Trophoblast cell (in vitro differentiated cells and primary cell): ENCODE data around the gene CACNA1D.

Source experiments
- DNase-seq, 2 donors: peaks; one replicate each; pipeline ENCODE4 v3.0.0-alpha.2; 2016
- H2AFZ ChIP-seq: 2 replicates; pipeline ENCODE4 v1.6.1; 2013; ENCODE audit warnings: low read length, moderate library complexity, mild to moderate bottlenecking; ENCODE audit not compliant: insufficient read depth, poor library complexity
- H2AK5ac ChIP-seq: 2 replicates; pipeline ENCODE4 v1.6.1; 2013; ENCODE audit warnings: mild to moderate bottlenecking, low read length
- H2BK120ac ChIP-seq: 2 replicates; pipeline ENCODE4 v1.6.1; 2013; ENCODE audit warnings: low read length, mild to moderate bottlenecking, moderate library complexity; ENCODE audit not compliant: insufficient read depth, poor library complexity
- H2BK12ac ChIP-seq: 2 replicates; pipeline ENCODE4 v1.6.1; 2013; ENCODE audit warnings: mild to moderate bottlenecking, low read length, moderate library complexity
- H2BK5ac ChIP-seq: 2 replicates; pipeline ENCODE4 v1.6.1; 2013; ENCODE audit warnings: low read length, low read depth, moderate library complexity, mild to moderate bottlenecking; ENCODE audit not compliant: poor library complexity
- H3K14ac ChIP-seq: 2 replicates; pipeline ENCODE4 v1.6.1; 2013; ENCODE audit warnings: mild to moderate bottlenecking, low read length
- H3K18ac ChIP-seq: 2 replicates; pipeline ENCODE4 v1.6.1; 2013; ENCODE audit warnings: mild to moderate bottlenecking, low read length
- H3K23ac ChIP-seq: 2 replicates; pipeline ENCODE4 v1.6.1; 2013; ENCODE audit warnings: low read length
- H3K27ac ChIP-seq: 2 replicates; pipeline ENCODE4 v1.5.1; 2013; ENCODE audit warnings: low read depth, mild to moderate bottlenecking, inconsistent platforms, low read length, moderate library complexity
- H3K27me3 ChIP-seq: 2 replicates; pipeline ENCODE4 v1.6.1; 2013; ENCODE audit warnings: inconsistent platforms, mild to moderate bottlenecking, low read length, moderate library complexity; ENCODE audit not compliant: insufficient read depth
- H3K36me3 ChIP-seq, 2 experiments: 1 replicate in 1 of 2; 2 replicates in 1 of 2; pipeline ENCODE4 v1.6.1; 2013; ENCODE audit warnings: low read length in 2 of 2, mild to moderate bottlenecking in 2 of 2, moderate library complexity in 1 of 2; ENCODE audit not compliant: insufficient read depth in 2 of 2, control insufficient read depth in 1 of 2
- H3K4ac ChIP-seq: 2 replicates; pipeline ENCODE4 v1.6.1; 2013; ENCODE audit warnings: low read depth, mild to moderate bottlenecking, low read length, moderate library complexity
- H3K4me1 ChIP-seq, 2 experiments: 1 replicate in 1 of 2; 2 replicates in 1 of 2; pipeline ENCODE4 v1.6.1; 2013; ENCODE audit warnings: low read length in 2 of 2, mild to moderate bottlenecking in 2 of 2, moderate library complexity in 1 of 2; ENCODE audit not compliant: insufficient read depth in 2 of 2, control insufficient read depth in 1 of 2
- H3K4me2 ChIP-seq: 2 replicates; pipeline ENCODE4 v1.6.1; 2013; ENCODE audit warnings: inconsistent platforms, mild to moderate bottlenecking, low read length, moderate library complexity
- H3K4me3 ChIP-seq: 2 replicates; pipeline ENCODE4 v1.5.1; 2013; ENCODE audit warnings: mild to moderate bottlenecking, low read depth, low read length, inconsistent platforms
- H3K79me1 ChIP-seq: one replicate; pipeline ENCODE4 v1.6.1; 2013; ENCODE audit warnings: low read length
- H3K79me2 ChIP-seq: 2 replicates; pipeline ENCODE4 v1.6.1; 2013; ENCODE audit warnings: low read length, mild to moderate bottlenecking; ENCODE audit not compliant: control insufficient read depth, insufficient read depth, poor library complexity
- H3K9ac ChIP-seq: 2 replicates; pipeline ENCODE4 v1.6.1; 2013; ENCODE audit warnings: mild to moderate bottlenecking, low read length
- H3K9me3 ChIP-seq: 2 replicates; pipeline ENCODE4 v1.6.1; 2013; ENCODE audit warnings: low read depth, mild to moderate bottlenecking, control low read depth, inconsistent platforms, low read length; ENCODE audit not compliant: insufficient read depth
- H4K12ac ChIP-seq: 2 replicates; pipeline ENCODE4 v1.6.1; 2013; ENCODE audit warnings: low read depth, mild to moderate bottlenecking, low read length, moderate library complexity
- H4K8ac ChIP-seq: 2 replicates; pipeline ENCODE4 v1.6.1; 2013; ENCODE audit warnings: low read depth, mild to moderate bottlenecking, low read length, moderate library complexity
- H4K91ac ChIP-seq: one replicate; pipeline ENCODE4 v1.6.1; 2013; ENCODE audit warnings: low read depth, mild to moderate bottlenecking, low read length, moderate library complexity
- WGBS: extraction: QIAGEN DNeasy Blood & Tissue Kit; methylation state at CpG from one replicate; pipeline ENCODE4 v1.1.7; 2013; ENCODE audit warnings: missing lambda C conversion rate; ENCODE audit not compliant: insufficient read length, insufficient coverage; ENCODE audit errors: extremely low coverage; 5-methylcytosine and 5-hydroxymethylcytosine counted together

Gene CACNA1D

GRCh38 chr3:53828581-53828980 lies 334.2 kb downstream of the CACNA1D start:
- no peak overlapping the region for H4K91ac ChIP-seq

GRCh38 chr3:53829605-53830004 lies 335.2 kb downstream of the CACNA1D start:
- H3K4ac ChIP-seq, result no peak overlapping the region
- H3K4me3 ChIP-seq, result no peak overlapping the region
- no peak overlapping the region for H4K8ac ChIP-seq
- no peak overlapping the region for H3K23ac ChIP-seq
- H2AK5ac ChIP-seq, result no peak overlapping the region
- no peak overlapping the region for H3K9ac ChIP-seq
- no peaks in the 10 kb centered on the region for H3K27me3 ChIP-seq
- no peak overlapping the region for H2BK12ac ChIP-seq
- no CpG with 5 or more reads among the region's 2 CpGs for WGBS
- no peaks in the 10 kb centered on the region for H3K9me3 ChIP-seq
- no peak overlapping the region for H3K4me2 ChIP-seq
- H4K91ac ChIP-seq, result no peak overlapping the region
- no peak overlapping the region for H3K14ac ChIP-seq
- H3K79me2 ChIP-seq, result no peaks in the 10 kb centered on the region
- H2BK120ac ChIP-seq, result no peak overlapping the region
- no peaks in the 10 kb centered on the region for H3K79me1 ChIP-seq
- no peak overlapping the region for H2BK5ac ChIP-seq
- H3K4me1 ChIP-seq, result no peaks in the 10 kb centered on the region
- H4K12ac ChIP-seq, result no peak overlapping the region
- no peak overlapping the region for H3K27ac ChIP-seq
- no peak overlapping the region for H3K18ac ChIP-seq
- H3K36me3 ChIP-seq, result no peaks in the 10 kb centered on the region
- H2AFZ ChIP-seq, result no peak overlapping the region
- DNase-seq, result no peak

More at GRCh38 chr3:53828581-53828980, 334.2 kb downstream of the CACNA1D start:
- no peak overlapping the region for H2BK12ac ChIP-seq
- H2AFZ ChIP-seq, result no peak overlapping the region
- no peaks in the 10 kb centered on the region for H3K79me2 ChIP-seq
- no peak overlapping the region for H2BK5ac ChIP-seq
- DNase-seq, result no peak
- H3K18ac ChIP-seq, result no peak overlapping the region
- no peak overlapping the region for H2BK120ac ChIP-seq
- H3K9me3 ChIP-seq, result no peaks in the 10 kb centered on the region
- no peak overlapping the region for H3K4ac ChIP-seq
- no peak overlapping the region for H3K14ac ChIP-seq
- H2AK5ac ChIP-seq, result no peak overlapping the region
- no peak overlapping the region for H4K12ac ChIP-seq
- no CpG with 5 or more reads among the region's 1 CpG for WGBS
- H3K36me3 ChIP-seq, result no peaks in the 10 kb centered on the region
- no peak overlapping the region for H3K4me2 ChIP-seq
- H3K4me3 ChIP-seq, result no peak overlapping the region
- no peak overlapping the region for H4K8ac ChIP-seq
- H3K9ac ChIP-seq, result no peak overlapping the region
- H3K27me3 ChIP-seq, result no peaks in the 10 kb centered on the region
- no peaks in the 10 kb centered on the region for H3K4me1 ChIP-seq
- no peak overlapping the region for H3K23ac ChIP-seq
- no peaks in the 10 kb centered on the region for H3K79me1 ChIP-seq
- no peak overlapping the region for H3K27ac ChIP-seq

- Histone ChIP-seq H2AFZ (no peak overlapping the region), H3K14ac (no peak overlapping the region), H2AK5ac (no peak overlapping the region), H3K27ac (no peak overlapping the region), H3K79me2 (no peaks in the 10 kb centered on the region), H3K9me3 (no peaks in the 10 kb centered on the region), H3K4ac (no peak overlapping the region), H3K4me1 (no peaks in the 10 kb centered on the region), H2BK5ac (no peak overlapping the region), H3K23ac (no peak overlapping the region), H2BK12ac (no peak overlapping the region), H3K79me1 (no peaks in the 10 kb centered on the region), H3K4me3 (no peak overlapping the region), H3K18ac (no peak overlapping the region), H3K27me3 (no peaks in the 10 kb centered on the region), H3K36me3 (no peaks in the 10 kb centered on the region), H4K12ac (no peak overlapping the region), H3K9ac (no peak overlapping the region), H4K8ac (no peak overlapping the region), H4K91ac (no peak overlapping the region), H2BK120ac (no peak overlapping the region), H3K4me2 (no peak overlapping the region)
- WGBS, result no CpG with 5 or more reads among the region's 6 CpGs
- DNase-seq, result no peak
Observed at GRCh38 chr3:53830944-53831343, 336.5 kb downstream of the CACNA1D start.

DNA sequence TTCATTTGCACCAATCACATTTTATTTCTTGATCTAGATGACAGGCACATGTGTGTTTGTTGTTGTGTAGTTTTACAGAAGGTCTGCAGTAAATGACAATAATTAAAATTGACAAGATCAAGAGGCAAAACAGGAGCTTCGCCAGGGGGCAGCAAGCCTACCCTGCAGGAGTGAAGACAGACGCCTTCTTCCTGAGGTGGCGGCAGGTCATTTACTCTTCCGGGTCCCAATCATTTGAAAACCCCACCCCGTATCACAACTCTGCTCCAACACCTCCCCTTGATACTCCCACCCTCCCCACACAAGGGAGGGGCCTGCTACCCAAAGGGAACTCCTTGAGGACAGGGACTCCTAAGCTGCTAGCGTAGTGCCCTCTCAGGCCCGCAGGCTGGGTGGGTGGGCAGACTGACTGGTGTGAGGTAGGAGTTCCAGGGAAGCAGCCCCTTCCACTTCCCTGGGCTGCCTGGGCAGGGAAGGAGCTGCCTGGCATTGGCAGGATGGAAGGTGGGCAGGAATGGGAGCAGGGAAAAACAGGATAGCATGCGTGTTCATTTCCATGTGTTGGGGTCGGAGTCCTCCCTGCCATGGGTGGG lies 338.7 kb downstream of the CACNA1D start:
- no peak overlapping the region for H3K4me2 ChIP-seq
- H3K79me1 ChIP-seq, result no peaks in the 10 kb centered on the region
- H3K14ac ChIP-seq, result no peak overlapping the region
- WGBS, result no CpG with 5 or more reads among the region's 9 CpGs
- no peak overlapping the region for H4K12ac ChIP-seq
- H3K4ac ChIP-seq, result no peak overlapping the region
- no peaks in the 10 kb centered on the region for H3K79me2 ChIP-seq
- no peak overlapping the region for H4K8ac ChIP-seq
- H3K18ac ChIP-seq, result no peak overlapping the region
- no peak overlapping the region for H2BK12ac ChIP-seq
- no peak overlapping the region for H3K27ac ChIP-seq
- H3K4me1 ChIP-seq, result no peaks in the 10 kb centered on the region
- no peak overlapping the region for H2AK5ac ChIP-seq
- H2BK120ac ChIP-seq, result no peak overlapping the region
- no peak for DNase-seq
- H2AFZ ChIP-seq, result no peak overlapping the region
- H3K36me3 ChIP-seq, result no peaks in the 10 kb centered on the region
- H2BK5ac ChIP-seq, result no peak overlapping the region
- H3K9me3 ChIP-seq, result peaks cover 4% of the 10 kb centered on the region
- no peak overlapping the region for H4K91ac ChIP-seq
- H3K9ac ChIP-seq, result no peak overlapping the region
- no peaks in the 10 kb centered on the region for H3K27me3 ChIP-seq
- H3K4me3 ChIP-seq, result no peak overlapping the region
- H3K23ac ChIP-seq, result no peak overlapping the region
